ENCODE measurements around the gene SPCS2. TPM values are rescaled to one million over a fixed set of nuclear protein-coding genes. Genes with fewer than 3 reads are reported as not detected.

Gene SPCS2
- total and polyA plus RNA-seq, 12 donors = 78.4 to 143 (median 107) TPM

- Histone ChIP-seq H3K36me3 (peaks cover 0 to 40% (median 10%) of the 10 kb centered on the region in 9 donors), H3K9me3 (no peaks in the 10 kb centered on the region), H3K4me1 (peaks cover 0 to 35% (median 17%) of the 10 kb centered on the region in 9 donors), H3K27ac (no peak overlapping the region), H3K4me3 (no peak overlapping the region), H3K27me3 (no peaks in the 10 kb centered on the region)
- ATAC-seq = no peak
- no peak for DNase-seq
- 93 to 98% methylated on average over 5 of the region's 5 CpGs for WGBS, 2 donors
- intact Hi-C loops (cut with DNase I) = no loop called here
- no peak for TF ChIP-seq CTCF (IDR thresholded peaks at IDR 0.05)
Measured at GRCh38 chr11:74992852-74993251, 43.8 kb downstream of the SPCS2 start.

GRCh38 chr11:75000975-75001354 is 51.9 kb downstream of the SPCS2 start:
- peaks cover 0 to 42% (median 8%) of the 10 kb centered on the region in 9 donors for H3K36me3 ChIP-seq

DNA sequence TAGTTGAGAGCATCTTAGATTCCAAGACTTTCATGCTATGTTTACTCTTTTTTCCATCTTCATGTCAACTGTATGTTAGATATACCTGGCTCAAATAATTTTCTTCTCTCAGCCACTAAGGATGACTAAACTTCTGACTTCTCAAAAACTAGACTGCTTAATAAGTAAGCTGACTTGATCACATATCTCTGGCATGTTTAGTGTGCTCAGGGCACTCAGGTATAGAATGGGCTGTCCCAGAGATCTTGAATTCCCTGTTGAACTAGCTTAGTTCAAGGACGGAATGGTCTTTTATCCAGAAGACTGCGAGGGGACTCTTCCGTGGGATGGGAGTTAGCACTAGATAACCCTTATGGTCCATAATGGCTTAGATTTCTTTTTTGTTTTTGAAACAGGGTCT is 52.6 kb downstream of the SPCS2 start:
- Histone ChIP-seq H3K9me3 (no peaks in the 10 kb centered on the region), H3K27ac (no peak overlapping the region), H3K4me3 (no peak overlapping the region), H3K27me3 (no peaks in the 10 kb centered on the region), H3K4me1 (no peaks in the 10 kb centered on the region), H3K36me3 (peaks cover 0 to 45% (median 15%) of the 10 kb centered on the region in 9 donors)
- intact Hi-C loops (cut with DNase I) = no loop called here
- no peak for DNase-seq
- ATAC-seq = no peak
- TF ChIP-seq CTCF (IDR thresholded peaks at IDR 0.05) = no peak
- 90 to 96% methylated on average over 3 of the region's 3 CpGs for WGBS, 2 donors

More at GRCh38 chr11:75000975-75001354, 51.9 kb downstream of the SPCS2 start:
- no peak overlapping the region for H3K27ac ChIP-seq
- TF ChIP-seq CTCF (IDR thresholded peaks at IDR 0.05) = no peak
- no peaks in the 10 kb centered on the region for H3K9me3 ChIP-seq
- no peak for ATAC-seq
- no peaks in the 10 kb centered on the region for H3K4me1 ChIP-seq
- no peak for DNase-seq
- no peak overlapping the region for H3K4me3 ChIP-seq
- 90 to 96% methylated on average over 3 of the region's 3 CpGs for WGBS, 2 donors
- intact Hi-C loops (cut with DNase I) = no loop called here
- no peaks in the 10 kb centered on the region for H3K27me3 ChIP-seq

- Histone ChIP-seq H3K27ac (no peak overlapping the region), H3K36me3 (peaks cover 0 to 45% (median 18%) of the 10 kb centered on the region in 9 donors), H3K4me3 (no peak overlapping the region), H3K9me3 (no peaks in the 10 kb centered on the region), H3K27me3 (no peaks in the 10 kb centered on the region), H3K4me1 (no peaks in the 10 kb centered on the region)
- WGBS, 2 donors = 95 to 96% methylated on average over 1 of the region's 1 CpG
- intact Hi-C loops (cut with DNase I) = no loop called here
- ATAC-seq = no peak
- DNase-seq = no peak
- TF ChIP-seq CTCF (IDR thresholded peaks at IDR 0.05) = no peak
Measured at GRCh38 chr11:75002516-75002915, 53.5 kb downstream of the SPCS2 start.
